ENCODE results near the gene STAP2.
A peak's percentile ranks its signal among the peaks of the same experiment; 100 is the strongest.

The STAP2 gene

DNA sequence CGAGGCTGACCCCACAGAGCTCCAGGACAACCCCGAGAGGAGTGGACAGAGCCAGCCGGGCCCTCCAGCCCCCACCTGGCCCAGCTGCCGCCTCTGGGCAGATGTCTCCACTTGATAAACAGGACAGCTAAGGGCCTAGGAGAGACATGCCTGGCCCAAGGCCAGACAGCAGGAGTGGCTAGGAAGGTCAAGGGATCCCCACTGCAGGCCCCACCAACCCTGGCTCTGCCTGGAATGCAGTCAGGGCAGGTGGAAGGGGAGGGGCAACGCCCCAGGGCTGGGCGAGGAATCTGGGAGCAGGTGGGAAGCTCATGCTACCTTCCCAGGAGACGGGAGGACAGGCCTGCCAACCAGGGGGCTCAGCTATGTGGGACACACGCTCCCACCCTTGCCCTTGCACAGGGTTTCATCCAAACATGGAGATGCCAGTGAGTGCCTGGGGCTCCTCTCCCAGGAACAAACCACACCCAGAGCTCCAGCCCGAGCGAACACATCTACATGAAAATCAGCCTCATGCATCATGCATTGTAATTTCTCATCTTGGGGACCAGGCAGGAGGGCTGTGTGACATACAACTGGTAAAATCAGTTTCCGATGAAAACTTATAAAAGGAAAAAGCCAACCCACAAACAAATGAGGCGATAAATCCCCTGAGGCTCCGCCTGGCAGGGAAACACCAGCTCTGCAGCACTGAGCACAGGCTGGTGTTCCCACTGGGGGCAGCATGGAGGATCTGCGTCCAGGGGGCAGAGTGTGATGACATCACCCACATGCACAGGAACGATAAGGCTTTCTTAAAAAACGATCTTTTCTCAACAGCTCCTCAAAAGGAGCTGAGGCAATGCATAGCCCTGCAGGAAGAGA is 36.8 kb upstream of the STAP2 start:
- Histone ChIP-seq H3K4me3 (replicated peaks; ENCODE audit: insufficient read depth, low read length) (no peak overlapping the region), H3K27ac (replicated peaks) (peak overlapping the region; percentile 74), H3K27me3 (ENCODE audit: insufficient read depth, poor library complexity, severe bottlenecking) (no peaks in the 10 kb centered on the region)
- DNase-seq (ENCODE audit: low read depth in 1 of 2, low spot score in 1 of 2), result peak; percentile 54 to 70
- TF ChIP-seq, protein P1, sequence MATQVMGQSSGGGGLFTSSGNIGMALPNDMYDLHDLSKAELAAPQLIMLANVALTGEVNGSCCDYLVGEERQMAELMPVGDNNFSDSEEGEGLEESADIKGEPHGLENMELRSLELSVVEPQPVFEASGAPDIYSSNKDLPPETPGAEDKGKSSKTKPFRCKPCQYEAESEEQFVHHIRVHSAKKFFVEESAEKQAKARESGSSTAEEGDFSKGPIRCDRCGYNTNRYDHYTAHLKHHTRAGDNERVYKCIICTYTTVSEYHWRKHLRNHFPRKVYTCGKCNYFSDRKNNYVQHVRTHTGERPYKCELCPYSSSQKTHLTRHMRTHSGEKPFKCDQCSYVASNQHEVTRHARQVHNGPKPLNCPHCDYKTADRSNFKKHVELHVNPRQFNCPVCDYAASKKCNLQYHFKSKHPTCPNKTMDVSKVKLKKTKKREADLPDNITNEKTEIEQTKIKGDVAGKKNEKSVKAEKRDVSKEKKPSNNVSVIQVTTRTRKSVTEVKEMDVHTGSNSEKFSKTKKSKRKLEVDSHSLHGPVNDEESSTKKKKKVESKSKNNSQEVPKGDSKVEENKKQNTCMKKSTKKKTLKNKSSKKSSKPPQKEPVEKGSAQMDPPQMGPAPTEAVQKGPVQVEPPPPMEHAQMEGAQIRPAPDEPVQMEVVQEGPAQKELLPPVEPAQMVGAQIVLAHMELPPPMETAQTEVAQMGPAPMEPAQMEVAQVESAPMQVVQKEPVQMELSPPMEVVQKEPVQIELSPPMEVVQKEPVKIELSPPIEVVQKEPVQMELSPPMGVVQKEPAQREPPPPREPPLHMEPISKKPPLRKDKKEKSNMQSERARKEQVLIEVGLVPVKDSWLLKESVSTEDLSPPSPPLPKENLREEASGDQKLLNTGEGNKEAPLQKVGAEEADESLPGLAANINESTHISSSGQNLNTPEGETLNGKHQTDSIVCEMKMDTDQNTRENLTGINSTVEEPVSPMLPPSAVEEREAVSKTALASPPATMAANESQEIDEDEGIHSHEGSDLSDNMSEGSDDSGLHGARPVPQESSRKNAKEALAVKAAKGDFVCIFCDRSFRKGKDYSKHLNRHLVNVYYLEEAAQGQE (IDR thresholded peaks at IDR 0.05; ENCODE audit: insufficient replicate concordance, low read depth), result no peak
- TF ChIP-seq, protein P2, sequence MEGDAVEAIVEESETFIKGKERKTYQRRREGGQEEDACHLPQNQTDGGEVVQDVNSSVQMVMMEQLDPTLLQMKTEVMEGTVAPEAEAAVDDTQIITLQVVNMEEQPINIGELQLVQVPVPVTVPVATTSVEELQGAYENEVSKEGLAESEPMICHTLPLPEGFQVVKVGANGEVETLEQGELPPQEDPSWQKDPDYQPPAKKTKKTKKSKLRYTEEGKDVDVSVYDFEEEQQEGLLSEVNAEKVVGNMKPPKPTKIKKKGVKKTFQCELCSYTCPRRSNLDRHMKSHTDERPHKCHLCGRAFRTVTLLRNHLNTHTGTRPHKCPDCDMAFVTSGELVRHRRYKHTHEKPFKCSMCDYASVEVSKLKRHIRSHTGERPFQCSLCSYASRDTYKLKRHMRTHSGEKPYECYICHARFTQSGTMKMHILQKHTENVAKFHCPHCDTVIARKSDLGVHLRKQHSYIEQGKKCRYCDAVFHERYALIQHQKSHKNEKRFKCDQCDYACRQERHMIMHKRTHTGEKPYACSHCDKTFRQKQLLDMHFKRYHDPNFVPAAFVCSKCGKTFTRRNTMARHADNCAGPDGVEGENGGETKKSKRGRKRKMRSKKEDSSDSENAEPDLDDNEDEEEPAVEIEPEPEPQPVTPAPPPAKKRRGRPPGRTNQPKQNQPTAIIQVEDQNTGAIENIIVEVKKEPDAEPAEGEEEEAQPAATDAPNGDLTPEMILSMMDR (IDR thresholded peaks at IDR 0.05; ENCODE audit: insufficient read depth, low read length), result peak; percentile 15
- no peak for TF ChIP-seq GABPA (IDR thresholded peaks at IDR 0.05; ENCODE audit: low read depth)

DNA sequence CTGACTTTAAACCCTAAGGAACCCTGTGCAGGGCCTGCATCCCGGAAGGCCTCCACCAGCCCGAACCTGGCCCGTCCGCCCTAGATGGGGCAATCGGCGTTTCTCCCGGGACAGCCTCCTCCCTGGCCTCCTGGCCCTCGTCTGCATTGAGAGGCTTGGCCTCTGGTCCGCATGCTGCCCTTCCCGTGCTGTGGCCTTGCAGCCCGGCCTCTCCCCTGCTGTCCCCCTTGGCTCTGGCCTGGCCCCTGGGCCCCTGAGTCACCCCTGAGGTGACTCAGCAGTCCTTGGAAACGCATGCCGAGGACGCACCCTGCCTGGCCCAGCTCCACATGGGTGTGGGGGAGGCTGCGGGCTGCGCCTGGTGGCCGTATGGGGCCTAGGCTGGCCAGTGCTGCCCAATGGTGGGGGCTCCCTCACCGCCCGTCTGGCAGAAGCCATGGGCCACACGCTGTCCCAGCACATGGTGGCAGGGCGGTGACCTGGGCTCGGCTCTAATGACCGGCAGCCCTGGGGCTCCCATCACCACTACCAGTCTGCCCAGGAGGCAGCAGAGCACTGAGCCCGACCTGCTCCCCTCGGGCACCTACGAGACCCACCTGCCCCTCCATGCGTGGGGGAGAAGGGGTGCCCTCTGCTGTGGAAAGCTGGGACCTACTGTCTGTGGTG is 36.0 kb upstream of the STAP2 start:
- H3K4me3 ChIP-seq (replicated peaks; ENCODE audit: insufficient read depth, low read length), result no peak overlapping the region

DNA sequence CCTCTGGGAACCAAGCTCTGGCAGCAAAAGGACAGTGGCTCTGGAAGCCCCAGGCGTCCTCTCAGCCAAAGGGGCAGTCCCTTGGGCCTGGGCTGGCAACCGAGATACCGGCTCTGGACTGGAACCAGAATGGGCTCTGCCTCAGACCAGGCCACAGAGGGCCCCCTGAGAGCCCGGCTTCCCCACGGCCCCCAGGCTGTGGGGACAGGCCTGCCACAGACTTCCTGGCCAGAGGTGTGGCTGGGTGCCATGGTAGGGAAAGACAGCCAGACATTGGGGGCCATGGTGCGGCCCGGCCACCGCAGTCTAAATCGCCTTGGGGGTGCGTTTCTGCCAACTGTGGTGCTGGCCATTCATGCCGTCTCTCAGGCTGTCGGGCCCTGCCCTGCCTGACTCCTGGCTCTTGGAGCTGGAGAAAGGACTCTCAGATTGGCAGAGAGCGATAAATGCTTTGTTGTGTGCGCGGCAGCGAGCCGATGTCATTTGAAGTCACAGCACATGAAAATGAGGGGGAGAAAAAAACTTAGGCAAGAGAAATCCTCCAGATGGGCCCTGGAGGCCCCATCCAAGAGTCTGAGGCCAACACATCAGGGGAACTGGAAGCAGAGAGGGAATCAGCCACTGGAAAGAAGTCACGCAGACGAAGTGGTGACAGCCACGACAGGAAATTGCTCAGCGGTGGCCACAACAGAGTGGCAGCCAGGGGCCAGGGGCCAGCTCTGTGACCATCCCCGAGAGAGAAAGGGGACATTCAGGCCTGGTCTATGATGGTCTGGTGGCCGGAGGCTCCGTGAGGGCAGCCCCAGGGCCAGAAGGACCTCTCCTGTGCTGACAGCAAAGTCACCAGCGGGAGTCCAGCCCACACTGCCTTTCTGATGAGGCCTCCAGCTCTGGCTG is 35.2 kb upstream of the STAP2 start:
- DNase-seq (ENCODE audit: low read depth in 1 of 2, low spot score in 1 of 2), result peak in 1 of 2 experiments; percentile 54
- H3K27ac ChIP-seq (replicated peaks), result peak overlapping the region; percentile 74

More for the DNA sequence above, 36.0 kb upstream of the STAP2 start:
- TF ChIP-seq, protein P1 (IDR thresholded peaks at IDR 0.05; ENCODE audit: insufficient replicate concordance, low read depth), result no peak
- TF ChIP-seq SPI1 (IDR thresholded peaks at IDR 0.05; ENCODE audit: borderline replicate concordance, low read depth), result no peak
- no peak for TF ChIP-seq POLR2AphosphoS5 (IDR thresholded peaks at IDR 0.05; ENCODE audit: low read depth)
- TF ChIP-seq, protein P2 (IDR thresholded peaks at IDR 0.05; ENCODE audit: insufficient read depth, low read length), result no peak
- TF ChIP-seq GABPA (IDR thresholded peaks at IDR 0.05; ENCODE audit: low read depth), result no peak
- Histone ChIP-seq H3K27ac (replicated peaks) (peak overlapping the region; percentile 74), H3K27me3 (ENCODE audit: insufficient read depth, poor library complexity, severe bottlenecking) (no peaks in the 10 kb centered on the region)
- peak; percentile 60 to 75 for DNase-seq (ENCODE audit: low read depth in 1 of 2, low spot score in 1 of 2)

More for the DNA sequence above, 35.2 kb upstream of the STAP2 start:
- TF ChIP-seq SPI1 (IDR thresholded peaks at IDR 0.05; ENCODE audit: borderline replicate concordance, low read depth), result no peak
- TF ChIP-seq POLR2AphosphoS5 (IDR thresholded peaks at IDR 0.05; ENCODE audit: low read depth), result no peak
- TF ChIP-seq, protein P1 (IDR thresholded peaks at IDR 0.05; ENCODE audit: insufficient replicate concordance, low read depth), result no peak
- TF ChIP-seq, protein P2 (IDR thresholded peaks at IDR 0.05; ENCODE audit: insufficient read depth, low read length), result no peak
- no peak for TF ChIP-seq GABPA (IDR thresholded peaks at IDR 0.05; ENCODE audit: low read depth)
- Histone ChIP-seq H3K27me3 (ENCODE audit: insufficient read depth, poor library complexity, severe bottlenecking) (no peaks in the 10 kb centered on the region), H3K4me3 (replicated peaks; ENCODE audit: insufficient read depth, low read length) (no peak overlapping the region)

Data from HL-60 (cell line).